CD4-positive, alpha-beta T cell treated with Interleukin-15 for 1 hour (primary cell): ENCODE results near the gene KDSR.
A peak's percentile ranks its signal among the peaks of the same experiment; 100 is the strongest.

Experiments used
- DNase-seq: peaks from one replicate; pipeline ENCODE4 v3.0.0-alpha.2; 2020

KDSR gene

DNA sequence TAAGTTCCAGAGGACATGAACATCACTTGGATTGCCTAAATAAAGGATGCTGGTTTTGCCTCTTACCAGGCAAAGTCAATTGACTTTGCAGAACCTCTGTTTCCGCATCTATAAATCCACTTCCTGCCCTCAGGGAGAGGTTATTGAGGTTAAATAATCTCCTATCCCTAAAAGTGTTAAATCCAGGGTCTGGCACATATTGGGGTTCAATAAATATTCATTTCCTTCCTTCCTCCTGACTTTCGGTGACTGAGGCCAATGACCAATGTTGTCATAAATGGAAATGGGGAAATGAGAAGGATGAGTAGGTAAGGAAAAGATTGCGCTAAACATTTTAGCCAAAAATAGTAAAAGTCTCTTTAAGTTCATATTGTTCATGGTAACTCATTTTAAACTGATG, 63.5 kb downstream of the KDSR start:
- DNase-seq: no peak

DNA sequence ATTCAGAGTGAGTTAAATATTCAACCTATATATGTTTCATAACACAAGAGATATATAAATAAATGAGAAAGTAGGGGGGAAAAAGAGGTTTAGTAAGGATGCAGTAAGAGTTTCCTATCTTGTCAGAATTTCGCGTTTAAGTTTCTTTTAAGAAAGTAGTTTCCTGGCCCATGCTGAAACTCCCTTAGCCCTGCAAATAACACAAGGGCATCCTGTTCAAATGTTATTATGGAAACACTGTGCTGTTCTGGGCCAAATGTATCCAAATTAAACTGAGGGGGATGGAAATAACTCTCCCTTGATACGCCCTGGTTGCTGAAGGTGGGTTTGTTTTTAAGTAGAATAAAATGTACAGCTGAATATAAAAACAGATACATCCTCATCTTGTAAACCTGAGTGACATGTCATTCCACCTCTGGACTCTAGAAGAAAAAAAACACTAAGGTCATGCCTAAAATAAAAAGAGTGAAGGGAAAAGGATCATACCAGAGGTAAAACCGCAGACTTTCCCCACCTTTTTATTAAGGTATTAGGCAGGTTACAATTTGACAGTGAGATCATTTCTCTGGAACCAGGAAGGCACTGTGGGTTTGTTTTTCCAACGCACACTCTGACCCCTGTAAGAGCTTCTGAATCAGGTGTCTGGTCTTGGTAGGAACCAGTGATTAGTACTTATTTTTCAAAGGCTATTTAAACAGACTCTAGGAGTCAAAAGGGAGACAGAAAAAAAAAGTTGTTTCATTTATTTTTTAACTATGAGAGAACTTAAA, 64.2 kb downstream of the KDSR start:
- no peak for DNase-seq

DNA sequence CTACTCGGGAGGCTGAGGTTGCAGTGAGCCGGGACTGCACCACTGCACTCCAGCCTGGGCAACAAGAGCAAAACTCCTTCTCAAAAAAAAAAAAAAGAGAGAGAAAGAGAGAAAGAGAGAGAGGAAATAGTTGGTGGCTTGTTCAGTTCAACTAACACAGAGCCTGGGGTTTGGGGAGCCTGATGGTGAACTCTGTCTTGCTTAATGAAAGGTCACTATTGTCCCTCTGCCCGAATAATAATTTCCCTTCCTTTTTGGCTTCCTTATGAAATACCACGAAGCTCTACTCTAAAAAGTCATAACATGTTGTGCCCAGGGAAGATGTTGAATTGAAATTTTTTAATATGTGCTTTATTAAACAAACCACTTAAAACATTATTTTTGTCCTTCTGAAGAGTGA, 64.8 kb downstream of the KDSR start:
- DNase-seq: no peak

DNA sequence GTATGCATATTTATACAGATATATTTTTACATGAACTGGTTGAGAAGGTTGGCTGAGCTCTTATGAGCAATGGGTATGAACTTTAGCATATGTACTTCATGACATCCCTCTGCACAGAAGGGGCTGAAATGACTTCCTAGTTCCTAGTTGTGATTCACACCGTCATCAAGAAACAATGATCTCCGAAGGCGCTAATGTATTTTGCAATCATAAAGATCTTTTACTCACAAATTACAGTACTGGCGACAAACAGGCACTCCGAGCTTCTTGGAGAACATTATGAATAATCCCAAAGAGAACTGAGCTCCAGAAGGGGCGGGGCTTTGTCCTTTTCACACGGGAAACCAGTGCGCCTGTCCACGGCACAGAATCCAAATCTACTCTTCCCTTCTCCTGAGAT, 65.6 kb downstream of the KDSR start:
- no peak for DNase-seq

DNA sequence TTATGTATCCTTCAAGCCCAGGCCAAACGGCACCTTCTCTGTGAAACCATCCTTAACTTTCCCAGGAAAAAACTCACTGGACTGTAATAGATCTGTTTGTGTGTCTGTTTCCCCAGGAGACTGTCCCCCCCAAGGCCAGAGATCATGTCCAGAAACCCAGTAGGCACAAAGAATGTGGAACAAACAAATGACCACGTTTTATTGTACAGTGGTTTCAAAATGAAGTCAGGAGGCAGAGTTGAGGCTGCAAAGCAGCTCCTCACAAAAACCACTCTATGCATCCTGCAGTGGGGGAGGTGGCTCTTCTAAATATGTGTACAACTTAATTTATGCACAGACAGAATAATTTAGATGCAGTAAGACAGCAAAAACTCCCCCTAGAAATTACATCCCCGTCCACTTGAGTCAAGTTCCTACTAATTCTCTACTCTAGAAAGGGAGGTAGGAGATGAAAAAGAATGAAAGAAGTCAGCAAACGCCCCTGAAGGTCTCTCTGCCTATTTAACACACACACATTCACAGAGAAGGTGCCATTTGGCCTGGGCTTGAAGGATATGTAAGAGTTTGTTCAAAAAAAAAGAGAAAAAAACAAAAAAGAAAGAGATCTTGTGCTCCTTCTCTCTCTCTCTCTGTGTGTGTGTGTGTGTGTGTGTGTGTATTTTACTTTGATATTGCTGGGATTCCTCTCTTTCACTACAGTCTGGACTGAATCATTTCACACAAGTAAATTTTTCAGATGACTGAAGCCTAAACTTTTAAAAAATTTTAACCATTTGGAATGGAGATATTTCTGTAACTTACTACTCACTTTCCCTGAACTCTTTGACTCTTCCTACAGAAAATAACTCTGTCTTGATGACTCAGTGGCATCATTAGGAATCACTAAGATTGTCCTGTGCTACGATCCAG, 66.9 kb downstream of the KDSR start:
- no peak for DNase-seq

DNA sequence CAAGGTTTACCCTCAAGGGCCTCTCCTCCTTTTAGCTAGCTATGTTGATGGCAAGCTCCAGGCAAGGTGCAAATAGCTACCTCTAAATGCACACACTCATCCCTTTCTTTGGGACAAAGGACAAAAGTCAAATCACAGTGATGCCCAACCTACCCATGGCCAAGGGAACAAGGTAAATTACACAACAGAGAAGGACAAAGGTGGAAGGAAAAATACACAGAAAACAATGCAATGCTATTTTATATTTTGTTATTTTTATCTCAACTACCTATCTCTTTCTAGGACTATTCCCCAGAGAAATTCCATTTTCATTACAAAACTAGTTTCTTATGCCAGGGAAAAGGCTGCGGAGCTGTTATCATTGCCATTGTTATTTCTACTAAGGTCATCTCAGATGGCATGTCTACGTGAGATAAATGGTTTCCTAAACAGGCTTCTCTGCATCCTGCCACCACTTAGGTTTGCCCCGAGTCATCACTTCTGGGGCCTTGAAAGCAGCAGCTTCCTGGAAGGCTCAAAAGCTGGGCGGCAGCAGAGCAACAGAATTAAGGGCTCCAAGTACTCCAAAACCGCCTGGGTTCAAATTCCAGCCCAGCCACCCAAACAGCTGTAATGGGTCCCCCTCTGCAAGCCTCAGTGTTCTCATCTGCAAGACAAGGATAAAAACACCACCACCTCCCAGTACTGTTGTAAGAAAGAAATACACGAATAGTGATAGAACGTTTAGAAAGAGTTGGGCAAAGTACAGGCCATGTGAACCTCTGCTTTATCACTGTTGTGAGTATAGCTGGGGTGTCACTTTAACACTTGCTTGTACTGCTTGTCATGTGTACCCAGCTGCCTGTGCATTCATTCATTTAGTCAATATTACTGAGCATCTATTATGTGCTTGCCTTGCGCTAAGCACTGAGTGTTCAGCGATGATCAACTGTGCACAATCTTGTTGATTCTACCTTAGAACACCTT, 68.3 kb downstream of the KDSR start:
- DNase-seq: peak; percentile 30

DNA sequence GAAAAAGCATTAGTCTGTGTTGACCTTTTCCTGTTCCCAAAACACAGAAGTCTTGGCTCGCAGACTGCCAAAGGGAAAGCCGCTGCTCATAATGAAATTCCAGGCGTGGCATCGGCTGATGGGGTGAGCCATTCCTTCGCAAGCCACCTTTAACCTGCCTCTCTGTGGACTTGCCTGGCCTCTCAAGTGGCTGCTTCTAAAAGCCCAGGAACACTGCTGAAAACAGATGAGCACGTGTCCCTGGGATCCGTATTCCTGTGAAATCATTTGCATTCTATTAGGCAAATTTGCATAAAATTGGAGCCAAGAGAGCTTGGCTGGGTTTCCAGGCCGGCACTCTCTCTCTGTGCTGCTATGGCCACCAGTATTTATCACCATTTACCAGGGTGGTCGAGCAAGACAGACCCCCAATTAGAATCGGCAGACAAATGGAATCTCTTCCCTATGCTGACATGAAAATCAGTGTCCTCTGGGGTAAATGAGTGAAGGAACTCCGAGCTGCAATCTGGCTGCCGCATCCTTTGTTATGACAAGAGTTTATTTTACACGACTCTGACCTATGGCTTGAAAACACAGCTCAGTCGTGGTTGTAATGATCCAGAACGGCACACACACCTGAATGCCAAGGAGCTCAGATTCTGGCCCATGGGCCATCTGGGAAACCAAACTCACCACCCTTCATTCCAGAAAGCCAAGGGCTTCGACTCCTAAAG, 69.2 kb downstream of the KDSR start:
- no peak for DNase-seq

DNA sequence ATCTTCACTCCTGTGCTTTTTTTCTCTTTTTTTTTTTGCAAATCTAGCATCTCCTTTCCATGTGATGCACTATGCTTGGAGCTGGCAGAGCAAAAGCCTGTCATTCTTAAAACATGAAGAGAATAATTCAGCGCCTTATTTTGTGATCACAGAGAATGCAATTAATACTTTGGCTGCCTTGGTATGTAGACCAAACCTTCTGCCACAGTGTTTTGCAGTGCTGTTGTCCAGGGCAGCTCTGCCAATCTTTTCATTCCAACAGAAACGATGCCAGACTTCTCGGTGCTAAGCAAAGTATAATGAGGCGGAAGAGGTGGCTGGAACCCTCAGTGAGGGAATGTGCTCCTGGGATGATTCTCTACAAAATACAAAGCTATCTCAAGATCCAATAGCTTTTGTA, 73.1 kb downstream of the KDSR start:
- DNase-seq: no peak

DNA sequence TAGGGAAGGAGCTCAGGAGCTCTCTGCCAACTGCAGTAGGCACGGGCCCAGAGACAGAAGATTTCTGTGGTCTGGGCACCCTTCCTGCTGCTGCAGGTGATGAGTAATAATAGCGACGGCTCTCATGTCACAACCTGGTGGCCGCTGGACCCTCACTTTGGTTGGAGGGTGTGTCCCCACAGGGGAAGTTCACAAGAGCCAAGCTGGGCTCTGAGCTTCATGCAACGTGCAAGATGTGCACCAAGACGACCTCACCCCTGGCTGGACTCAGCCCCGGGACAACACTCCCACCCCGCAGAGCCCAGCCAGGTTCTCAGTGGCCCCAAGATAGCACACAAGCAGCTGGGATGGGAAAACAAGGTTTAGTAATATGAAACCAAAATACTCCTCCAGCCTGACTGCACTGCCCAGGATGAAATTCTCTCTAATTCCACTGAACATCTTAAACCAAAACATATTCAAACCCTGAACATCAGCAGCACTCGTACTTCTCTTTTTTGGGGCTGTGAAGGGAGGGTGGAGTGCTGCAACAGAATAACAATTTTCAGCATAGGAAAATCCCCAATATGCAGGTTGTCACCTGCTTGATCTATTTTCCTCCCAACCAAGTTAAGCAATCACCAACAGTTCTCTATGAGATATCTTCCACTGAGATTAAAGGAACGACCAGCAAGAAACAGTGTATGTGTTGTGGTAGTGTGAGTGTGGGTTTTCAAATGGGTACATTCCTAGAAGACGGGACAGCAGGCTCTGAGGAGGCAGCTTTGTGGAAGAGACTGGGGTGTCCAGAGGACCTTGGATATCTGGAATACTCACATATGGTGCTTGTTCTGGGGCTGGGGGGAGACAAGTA, 73.9 kb downstream of the KDSR start:
- peak; percentile 60 for DNase-seq

DNA sequence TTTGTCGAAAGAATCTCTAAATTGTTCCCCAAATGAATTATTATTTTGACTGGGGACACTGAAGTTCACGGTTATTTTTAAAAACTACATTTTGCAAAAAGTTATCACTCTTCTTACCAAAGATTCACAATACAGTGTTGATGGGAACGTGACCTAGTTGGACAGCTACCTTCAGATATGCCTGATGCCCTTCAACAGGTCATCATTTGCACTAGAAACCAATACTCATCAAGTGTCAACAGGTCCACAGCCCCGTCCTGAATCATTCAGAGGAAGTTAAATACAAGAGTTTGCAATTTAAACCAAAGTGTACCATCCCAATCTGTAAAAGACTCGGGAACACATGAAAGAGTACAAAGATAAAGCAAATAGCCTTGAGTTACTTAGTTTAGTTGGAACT, 75.7 kb downstream of the KDSR start:
- no peak for DNase-seq

DNA sequence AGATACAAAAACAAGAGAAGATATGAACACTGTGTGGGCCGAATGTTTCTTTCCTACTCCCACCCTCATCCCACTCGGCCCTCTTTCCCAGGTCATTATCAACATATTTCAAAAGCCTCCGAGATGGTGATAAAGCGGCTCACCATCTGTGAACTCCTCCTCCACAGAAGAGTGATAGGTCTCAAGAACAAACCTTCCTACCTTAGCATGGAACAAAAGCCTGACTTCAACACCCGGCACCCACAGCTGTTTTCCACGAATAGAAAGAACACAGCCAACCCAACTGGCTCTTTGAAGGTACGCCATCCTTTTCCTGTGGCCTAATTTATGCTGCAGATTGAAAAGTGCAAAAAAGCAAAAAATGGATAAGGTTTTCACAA, 76.2 kb downstream of the KDSR start:
- DNase-seq: peak; percentile 49

DNA sequence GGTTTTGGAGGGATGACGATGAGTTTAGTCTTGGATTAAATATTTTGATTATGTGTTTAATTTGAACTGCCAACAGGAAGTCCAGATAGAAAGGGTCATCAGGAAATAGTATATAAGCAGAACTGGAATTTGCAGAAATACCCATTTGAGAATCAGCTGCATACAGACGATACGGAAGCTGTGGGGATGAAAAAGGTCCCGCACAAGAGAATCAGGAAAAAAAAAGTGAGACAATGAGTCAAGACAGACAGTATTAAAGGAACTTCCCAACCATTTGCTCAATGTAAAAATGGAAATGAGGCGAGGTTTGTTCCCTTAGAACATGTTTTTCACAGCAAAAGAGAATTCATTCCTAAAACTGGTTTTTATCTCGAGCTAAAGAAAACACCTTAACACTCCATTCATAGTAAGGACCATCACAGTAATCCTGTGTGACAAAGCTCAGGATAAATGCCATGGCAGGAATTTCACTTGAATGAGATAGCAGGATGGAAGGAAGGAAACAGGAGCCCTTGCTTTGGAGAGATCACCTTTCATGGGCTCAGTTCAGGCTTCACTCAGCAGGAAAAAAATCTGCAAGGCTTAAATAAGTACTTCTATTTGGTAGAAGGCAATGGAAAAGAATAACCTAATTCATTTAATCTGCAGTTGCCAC, 76.7 kb downstream of the KDSR start:
- no peak for DNase-seq

DNA sequence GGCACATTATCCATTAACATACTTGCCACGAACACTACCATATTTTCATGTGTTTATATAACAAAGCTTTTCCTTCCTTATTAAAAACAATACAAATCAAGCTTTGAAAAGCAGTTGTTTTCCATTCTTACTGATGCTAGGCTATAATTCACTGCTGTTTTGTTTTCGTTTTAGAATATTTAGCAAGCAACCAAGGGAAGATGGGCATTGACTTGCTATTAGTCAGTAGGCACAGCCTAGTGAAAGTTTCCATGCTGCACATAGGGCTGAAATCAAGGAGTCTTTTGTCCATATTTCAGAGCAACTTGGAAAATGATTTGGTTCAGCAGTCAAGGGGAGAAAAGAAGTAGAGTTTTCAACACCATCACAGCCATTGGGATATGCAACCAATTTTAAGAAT, 78.7 kb downstream of the KDSR start:
- DNase-seq: no peak

DNA sequence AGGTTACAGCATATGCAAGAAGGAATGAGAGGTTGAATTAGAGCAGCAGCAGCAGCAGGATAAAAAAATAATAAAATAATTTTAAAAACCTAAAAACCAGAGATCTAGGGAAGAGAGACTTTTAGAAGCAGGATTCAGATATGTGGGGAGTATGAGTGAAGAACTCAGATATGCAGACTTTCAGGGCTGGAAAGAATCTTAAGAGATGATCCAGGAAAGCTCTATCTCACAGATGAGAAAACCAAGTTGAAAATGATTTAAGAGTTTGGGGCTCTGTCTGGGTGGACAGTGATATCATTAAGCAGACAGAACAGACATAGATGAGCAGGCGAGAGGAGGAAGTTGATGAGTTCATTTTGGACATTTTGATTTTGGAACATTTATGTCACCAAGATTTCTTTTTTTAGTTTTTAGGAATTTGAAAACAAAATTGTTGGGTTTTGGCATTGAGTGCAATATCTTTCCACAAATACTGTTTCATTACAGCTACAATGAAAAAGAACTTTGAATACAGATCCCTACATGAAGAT, 79.2 kb downstream of the KDSR start:
- DNase-seq: no peak

DNA sequence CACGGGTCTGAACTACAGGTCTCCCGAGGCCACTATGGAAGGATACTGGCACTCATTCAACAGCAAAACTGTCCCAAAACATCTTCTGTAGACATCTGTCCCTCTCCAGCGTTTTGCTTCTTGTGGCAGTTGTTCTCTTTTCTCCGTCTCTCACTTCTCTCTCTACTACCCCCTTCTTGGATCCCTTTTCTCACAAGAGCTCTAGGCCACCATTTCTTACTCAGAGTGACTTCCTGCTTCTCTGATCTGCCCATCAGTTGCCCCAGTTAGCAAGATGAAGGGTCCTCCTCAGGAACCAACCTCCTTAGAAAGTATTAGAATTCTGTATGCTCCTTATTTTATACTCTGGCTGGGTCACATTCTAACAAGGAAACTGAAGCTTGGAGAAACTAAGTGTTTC, 80.1 kb downstream of the KDSR start:
- no peak for DNase-seq

DNA sequence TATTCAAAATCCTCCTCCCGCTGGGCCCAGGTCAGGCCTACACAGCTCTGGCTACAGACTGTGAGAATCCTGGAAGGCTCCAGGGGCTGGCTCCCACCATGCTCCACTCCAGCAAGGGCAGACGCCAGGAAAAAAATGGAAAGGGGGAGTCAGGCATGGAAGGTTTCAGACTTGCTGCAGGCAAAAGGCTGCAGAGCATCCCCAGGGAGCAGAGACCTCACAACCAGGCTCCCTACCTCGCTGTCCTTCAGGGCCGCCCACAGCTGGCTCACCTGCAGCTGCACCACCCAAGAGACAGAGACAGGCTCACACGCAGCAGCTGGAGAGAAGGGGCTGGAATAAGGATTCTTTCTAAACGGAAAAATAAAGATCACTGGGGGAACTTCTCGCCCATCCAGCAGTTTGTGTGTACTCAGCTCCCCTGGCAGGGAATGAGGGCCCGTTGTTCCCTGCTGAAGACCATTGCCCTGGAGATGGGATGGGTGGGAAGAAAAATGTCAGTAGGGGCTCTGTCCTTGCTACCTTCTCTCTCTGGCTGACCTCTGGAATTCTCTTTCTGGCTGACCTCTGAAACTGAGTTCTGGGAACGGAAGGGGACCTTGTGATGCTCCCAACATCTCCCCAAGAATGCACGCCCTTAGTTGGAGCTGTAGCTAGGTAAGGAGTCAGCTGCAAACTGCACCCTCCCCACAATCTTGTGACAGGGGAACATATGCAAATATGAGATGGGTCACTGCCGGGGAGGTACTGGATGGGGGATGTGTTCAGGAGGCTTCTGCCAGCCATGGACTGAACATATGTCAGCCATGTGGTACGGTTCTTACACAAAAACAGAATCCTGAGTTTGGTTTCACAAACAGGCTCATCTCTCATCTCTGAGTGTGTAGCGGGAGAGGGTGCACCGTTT, 81.9 kb downstream of the KDSR start:
- DNase-seq: peak; percentile 36

DNA sequence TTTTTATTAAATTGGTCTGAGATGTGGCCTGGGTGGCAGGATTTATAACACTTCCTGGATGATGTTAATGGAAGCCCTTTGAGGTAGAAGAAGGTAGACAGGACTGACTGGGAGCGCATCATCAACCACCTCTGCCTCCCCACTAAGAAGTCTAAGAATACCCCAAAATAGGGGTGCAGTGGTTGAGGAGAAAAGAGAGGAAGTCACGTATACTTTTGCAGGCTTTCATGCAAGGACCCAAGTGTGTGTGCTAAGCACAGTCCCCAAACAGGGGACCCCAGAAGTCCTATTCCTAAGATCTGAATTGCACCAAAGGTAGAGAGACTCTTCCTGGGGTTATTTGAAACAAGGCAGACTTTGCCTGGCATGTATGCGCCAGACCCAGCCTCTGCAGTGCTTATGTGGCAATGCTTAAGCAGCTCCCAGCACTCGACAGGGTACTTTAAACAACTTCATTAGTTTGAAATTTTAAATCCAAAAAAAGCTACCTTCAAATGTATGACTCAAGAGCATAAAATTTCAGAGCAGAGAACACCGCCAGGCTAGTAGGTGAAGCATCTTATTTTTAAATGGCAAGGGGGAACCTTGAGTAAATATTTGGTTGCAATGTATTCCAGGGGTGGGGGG, 82.7 kb downstream of the KDSR start:
- no peak for DNase-seq

DNA sequence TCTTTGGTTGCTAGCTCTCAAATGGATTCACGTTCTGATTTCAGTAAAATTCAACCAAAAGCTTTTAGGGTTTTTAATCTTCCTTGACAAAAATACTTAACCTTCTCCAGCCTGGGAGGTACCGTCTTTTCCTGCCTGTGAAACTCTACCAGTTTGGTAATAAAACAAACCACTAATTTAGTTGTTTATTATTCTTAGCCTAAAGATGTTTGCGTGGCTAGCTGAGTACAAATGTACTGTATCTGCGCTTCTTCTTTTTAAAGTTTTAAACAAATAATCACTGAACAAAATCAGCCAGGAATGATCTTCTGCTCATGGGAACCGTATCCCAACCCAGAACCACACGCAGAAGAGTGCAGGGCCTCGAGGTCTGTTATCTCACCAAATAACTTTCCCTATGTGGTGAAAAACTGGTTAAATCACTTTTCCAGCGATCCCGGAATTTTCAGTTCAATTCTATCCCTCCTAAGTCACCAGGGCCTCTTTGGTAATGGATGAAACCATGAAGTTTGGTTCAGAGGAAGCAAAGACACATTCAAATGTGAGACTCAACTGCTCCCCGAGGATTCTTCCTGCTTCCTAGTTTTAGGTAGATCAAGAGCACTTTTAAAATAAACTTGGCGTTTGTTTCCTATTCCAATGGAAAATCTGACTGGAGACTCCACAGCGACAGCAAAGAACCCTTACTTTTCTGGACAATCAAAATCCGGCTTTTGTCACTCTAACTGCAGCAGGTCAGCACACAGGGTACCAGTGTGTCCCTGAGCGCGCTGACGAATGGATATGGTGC, 83.5 kb downstream of the KDSR start:
- DNase-seq: no peak
